Tibial nerve (tissue), 4 donors: ENCODE results near the gene EAF1. TPM values are rescaled to one million over a fixed set of nuclear protein-coding genes. Genes with fewer than 3 reads are reported as not detected.
"Not testable (repeated sequence)": the region's sequence is repeated elsewhere in the genome, so short reads cannot be mapped to it uniquely, and the experiment has no call there.

Experiments
- DNase-seq, 2 donors: peaks; one replicate each; pipeline ENCODE4 v3.0.0-alpha.2; 2019; ENCODE audit warnings: low spot score in 2 of 2
- H3K27ac ChIP-seq, 4 donors: fragments of 200-600 bp; sonication (generic) in 3 of 4; one replicate each; pipeline ENCODE4 v1.5.1; 2017 to 2019; ENCODE audit warnings: mild to moderate bottlenecking in 1 of 4
- H3K27me3 ChIP-seq, 2 donors: fragments of 200-600 bp; sonication (generic) in 1 of 2; one replicate each; pipeline versions ENCODE4 v1.5.1 to v1.6.0; 2017 to 2019
- H3K36me3 ChIP-seq, 3 donors: fragments of 200-600 bp; sonication (generic); one replicate each; pipeline ENCODE4 v1.5.1; 2018 to 2019
- H3K4me1 ChIP-seq, 4 donors: fragments of 200-600 bp; sonication (generic) in 3 of 4; one replicate each; pipeline ENCODE4 v1.5.1; 2017 to 2019
- H3K4me3 ChIP-seq, 4 donors: fragments of 200-600 bp; sonication (generic) in 3 of 4; one replicate each; pipeline ENCODE4 v1.5.1; 2017 to 2019; ENCODE audit warnings: mild to moderate bottlenecking in 1 of 4, moderate library complexity in 1 of 4
- H3K9me3 ChIP-seq, 4 donors: fragments of 200-600 bp; sonication (generic) in 3 of 4; one replicate each; pipeline ENCODE4 v1.5.1; 2017 to 2019
- EP300 ChIP-seq, 2 donors: sonication (generic); formaldehyde crosslinking; IDR thresholded peaks; one replicate each; pipeline ENCODE4 v1.6.1; 2017; ENCODE audit warnings: antibody characterized with exemption in 2 of 2, mild to moderate bottlenecking in 1 of 2
- POLR2A ChIP-seq, 2 donors: fragments of 450-650 bp; IDR thresholded peaks; one replicate each; pipeline ENCODE4 v1.6.1; 2017; ENCODE audit warnings: antibody characterized with exemption in 2 of 2, mild to moderate bottlenecking in 2 of 2, moderate library complexity in 2 of 2
- WGBS, 2 donors: methylation state at CpG; one replicate each; pipeline ENCODE4 v1.1.5; 2018; 5-methylcytosine and 5-hydroxymethylcytosine counted together
- total RNA-seq, 4 donors: library from RNA; depleted of rRNA; stranded (reverse); fragments of >200 nt; gene quantifications; one replicate each; pipeline ENCODE4 v1.1.0, GENCODE V29; 2016
- TF ChIP-seq, protein P1 (sequence below), 5 experiments: fragments of 200-600 bp in 3 of 5; fragments of 450-650 bp in 2 of 5; sonication (generic) in 3 of 5; IDR thresholded peaks; one replicate each; pipeline ENCODE4 v1.5.1; 2016 to 2019; ENCODE audit warnings: antibody characterized with exemption in 5 of 5, mild to moderate bottlenecking in 3 of 5, moderate library complexity in 2 of 5

The EAF1 gene
- total RNA-seq, 4 donors from 2014 or later: 16.5 to 26.4 (median 19.3) TPM

DNA sequence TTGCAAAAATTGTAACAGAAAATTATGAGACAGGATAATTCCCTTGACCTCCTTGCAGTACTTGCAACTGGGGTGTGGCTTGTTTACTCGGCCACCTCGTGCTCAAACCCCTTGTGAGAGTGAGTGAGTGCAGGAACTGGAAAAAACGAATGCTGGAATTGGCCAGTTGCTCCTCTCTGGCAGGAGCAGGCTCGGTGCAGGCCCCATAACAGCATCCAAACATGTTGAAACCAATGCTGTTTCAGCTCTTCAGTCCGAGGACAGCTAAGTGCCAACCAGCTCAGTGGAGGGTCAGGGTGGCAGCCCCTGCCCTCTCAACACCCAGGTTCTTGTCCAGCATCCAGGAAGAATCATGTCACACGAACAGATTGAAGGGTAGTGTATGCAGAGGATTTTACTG lies 36.9 kb upstream of the EAF1 start:
- Histone ChIP-seq H3K27me3 (no peaks in the 10 kb centered on the region), H3K4me1 (no peaks in the 10 kb centered on the region), H3K9me3 (peaks cover 0 to 19% (median 2%) of the 10 kb centered on the region in 4 donors), H3K4me3 (no peak overlapping the region), H3K36me3 (no peaks in the 10 kb centered on the region), H3K27ac (peak overlapping the region in 1 of 4 donors; percentile 8)
- WGBS, 2 donors: 63 to 66% methylated on average over 6 of the region's 6 CpGs
- peak; percentile 13 to 23 for DNase-seq
- TF ChIP-seq, protein P1, sequence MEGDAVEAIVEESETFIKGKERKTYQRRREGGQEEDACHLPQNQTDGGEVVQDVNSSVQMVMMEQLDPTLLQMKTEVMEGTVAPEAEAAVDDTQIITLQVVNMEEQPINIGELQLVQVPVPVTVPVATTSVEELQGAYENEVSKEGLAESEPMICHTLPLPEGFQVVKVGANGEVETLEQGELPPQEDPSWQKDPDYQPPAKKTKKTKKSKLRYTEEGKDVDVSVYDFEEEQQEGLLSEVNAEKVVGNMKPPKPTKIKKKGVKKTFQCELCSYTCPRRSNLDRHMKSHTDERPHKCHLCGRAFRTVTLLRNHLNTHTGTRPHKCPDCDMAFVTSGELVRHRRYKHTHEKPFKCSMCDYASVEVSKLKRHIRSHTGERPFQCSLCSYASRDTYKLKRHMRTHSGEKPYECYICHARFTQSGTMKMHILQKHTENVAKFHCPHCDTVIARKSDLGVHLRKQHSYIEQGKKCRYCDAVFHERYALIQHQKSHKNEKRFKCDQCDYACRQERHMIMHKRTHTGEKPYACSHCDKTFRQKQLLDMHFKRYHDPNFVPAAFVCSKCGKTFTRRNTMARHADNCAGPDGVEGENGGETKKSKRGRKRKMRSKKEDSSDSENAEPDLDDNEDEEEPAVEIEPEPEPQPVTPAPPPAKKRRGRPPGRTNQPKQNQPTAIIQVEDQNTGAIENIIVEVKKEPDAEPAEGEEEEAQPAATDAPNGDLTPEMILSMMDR (IDR thresholded peaks at IDR 0.05): no peak
- TF ChIP-seq EP300 (IDR thresholded peaks at IDR 0.05) (no peak), POLR2A (IDR thresholded peaks at IDR 0.05) (no peak)

GRCh38 chr3:15391007-15391406 lies 36.4 kb upstream of the EAF1 start:
- DNase-seq: no peak
- Histone ChIP-seq H3K4me1 (no peaks in the 10 kb centered on the region), H3K36me3 (no peaks in the 10 kb centered on the region), H3K9me3 (peaks cover 0 to 17% (median under 1%) of the 10 kb centered on the region in 4 donors), H3K4me3 (no peak overlapping the region), H3K27ac (peak overlapping the region in 1 of 4 donors; percentile 8), H3K27me3 (no peaks in the 10 kb centered on the region)
- TF ChIP-seq EP300 (IDR thresholded peaks at IDR 0.05): no peak
- 37 to 50% methylated on average over 5 of the region's 5 CpGs for WGBS, 2 donors

DNA sequence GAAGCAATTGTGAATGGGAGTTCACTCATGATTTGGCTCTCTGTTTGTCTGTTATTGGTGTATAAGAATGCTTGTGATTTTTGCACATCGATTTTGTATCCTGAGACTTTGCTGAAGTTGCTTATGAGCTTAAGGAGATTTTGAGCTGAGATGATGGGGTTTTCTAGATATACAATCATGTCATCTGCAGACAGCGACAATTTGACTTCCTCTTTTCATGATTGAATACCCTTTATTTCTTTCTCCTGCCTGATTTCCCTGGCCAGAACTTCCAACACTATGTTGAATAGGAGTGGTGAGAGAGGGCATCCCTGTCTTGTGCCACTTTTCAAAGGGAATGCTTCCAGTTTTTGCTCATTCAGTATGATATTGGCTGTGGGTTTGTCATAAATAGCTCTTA lies 34.1 kb upstream of the EAF1 start:
- H3K27ac ChIP-seq, H3K9me3 ChIP-seq, H3K27me3 ChIP-seq, DNase-seq, H3K4me3 ChIP-seq, H3K4me1 ChIP-seq: not testable (repeated sequence)
- 85 to 93% methylated on average over 2 of the region's 2 CpGs for WGBS, 2 donors
- H3K36me3 ChIP-seq: peaks cover 0 to 10% (median 0%) of the 10 kb centered on the region in 3 donors

- Histone ChIP-seq H3K36me3 (peaks cover 0 to 10% (median 0%) of the 10 kb centered on the region in 3 donors), H3K4me1 (peaks cover 0 to 22% (median 6%) of the 10 kb centered on the region in 4 donors)
- not testable (repeated sequence) for DNase-seq, H3K4me3 ChIP-seq, H3K27ac ChIP-seq, H3K9me3 ChIP-seq, H3K27me3 ChIP-seq
- 79 to 86% methylated on average over 3 of the region's 3 CpGs for WGBS, 2 donors
- TF ChIP-seq, protein P1 (IDR thresholded peaks at IDR 0.05): peak in 3 of 5 experiments; percentile 17 to 44 (median 34)
These were observed 28.7 kb upstream of the EAF1 start for GRCh38 chr3:15398731-15399133.

GRCh38 chr3:15399970-15400369 lies 27.4 kb upstream of the EAF1 start:
- Histone ChIP-seq H3K27ac (no peak overlapping the region), H3K4me3 (no peak overlapping the region), H3K9me3 (no peaks in the 10 kb centered on the region), H3K36me3 (peaks cover 0 to 10% (median 0%) of the 10 kb centered on the region in 3 donors), H3K4me1 (peaks cover 0 to 28% (median 7%) of the 10 kb centered on the region in 4 donors), H3K27me3 (no peaks in the 10 kb centered on the region)
- DNase-seq: no peak
- TF ChIP-seq, protein P1 (IDR thresholded peaks at IDR 0.05): no peak
- TF ChIP-seq EP300 (IDR thresholded peaks at IDR 0.05) (no peak), POLR2A (IDR thresholded peaks at IDR 0.05) (no peak)
- 83 to 87% methylated on average over 5 of the region's 5 CpGs for WGBS, 2 donors

DNA sequence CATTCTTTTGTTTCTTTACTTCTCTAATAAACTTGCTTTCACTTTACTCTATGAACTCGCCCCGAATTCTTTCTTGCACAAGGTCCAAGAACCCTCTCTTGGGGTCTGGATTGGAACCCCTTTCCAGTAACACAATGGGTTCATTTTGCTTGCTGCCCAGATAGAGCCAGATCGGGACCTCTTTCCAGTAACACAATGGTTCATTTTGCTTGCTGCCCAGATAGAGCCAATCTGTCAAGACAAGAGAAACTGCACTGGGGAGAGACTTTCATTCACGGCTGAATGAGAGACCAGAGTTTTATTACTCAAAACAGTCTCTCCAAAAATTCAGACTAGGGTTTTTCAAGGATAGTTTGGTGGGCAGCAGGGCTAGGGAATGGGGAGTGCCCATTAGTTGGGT lies 25.5 kb upstream of the EAF1 start:
- TF ChIP-seq POLR2A (IDR thresholded peaks at IDR 0.05) (no peak), EP300 (IDR thresholded peaks at IDR 0.05) (no peak)
- TF ChIP-seq, protein P1 (IDR thresholded peaks at IDR 0.05): no peak
- Histone ChIP-seq H3K36me3 (peaks cover 0 to 7% (median 0%) of the 10 kb centered on the region in 3 donors), H3K27ac (peak overlapping the region in 3 of 4 donors; percentile 14 to 61 (median 56)), H3K4me1 (peaks cover 0 to 35% (median 8%) of the 10 kb centered on the region in 4 donors), H3K9me3 (no peaks in the 10 kb centered on the region), H3K27me3 (no peaks in the 10 kb centered on the region), H3K4me3 (peak overlapping the region in 1 of 4 donors; percentile 21)
- 37 to 47% methylated on average over 4 of the region's 4 CpGs for WGBS, 2 donors
- DNase-seq: no peak
